Activated T-helper 2 cell treated with anti-CD3 and anti-CD28 coated beads, Interferon-gamma antibody, Interleukin-2, Interleukin-4, amounts not matched to agents 10 μg/mL and 5 μg/mL and 100 μg/mL, durations not matched to agents 14 hours and 24 hours and 36 hours (primary cell): Measurements from ENCODE around the gene CEBPA. TPM values are rescaled to one million over a fixed set of nuclear protein-coding genes. Genes with fewer than 3 reads are reported as not detected.
"Not testable (repeated sequence)": the region's sequence is repeated elsewhere in the genome, so short reads cannot be mapped to it uniquely, and the experiment has no call there.

Experiments used
- DNase-seq: peaks from one replicate; pipeline ENCODE4 v3.0.0; 2021; ENCODE audit warnings: low spot score
- H3K27ac Mint-ChIP-seq: one replicate; pipeline ENCODE4 v1.8.0; 2021; ENCODE audit warnings: mixed read lengths
- H3K27me3 Mint-ChIP-seq: one replicate; pipeline ENCODE4 v1.8.0; 2021; ENCODE audit warnings: low read depth, mixed read lengths
- H3K36me3 Mint-ChIP-seq: one replicate; pipeline ENCODE4 v1.8.0; 2021; ENCODE audit warnings: low read depth, mixed read lengths
- H3K4me1 Mint-ChIP-seq: one replicate; pipeline ENCODE4 v1.8.0; 2021; ENCODE audit warnings: low read depth, mixed read lengths
- H3K4me3 Mint-ChIP-seq: one replicate; pipeline ENCODE4 v1.8.0; 2021; ENCODE audit warnings: low read depth, mild to moderate bottlenecking, moderate library complexity, mixed read lengths
- H3K9me3 Mint-ChIP-seq: one replicate; pipeline ENCODE4 v1.8.0; 2021; ENCODE audit warnings: mixed read lengths
- intact Hi-C: fragments of 100-400 bp; cut with micrococcal nuclease; formaldehyde crosslinking; loops from one replicate; pipeline ENCODE4 v1.15.1; 2023
- total RNA-seq: library from RNA; stranded (reverse); gene quantifications from 2 replicates; pipeline ENCODE4 v1.2.3, GENCODE V29; 2022

CEBPA gene
- total RNA-seq, 1 donor from 2014 or later: 0.73 TPM

- no peak overlapping the region for H3K27ac Mint-ChIP-seq
- no peak overlapping the region for H3K4me3 Mint-ChIP-seq
- H3K27me3 Mint-ChIP-seq: peaks cover 3% of the 10 kb centered on the region
- intact Hi-C loops: no loop called here
- peaks cover 7% of the 10 kb centered on the region for H3K9me3 Mint-ChIP-seq
- no peaks in the 10 kb centered on the region for H3K36me3 Mint-ChIP-seq
- no peak for DNase-seq
- H3K4me1 Mint-ChIP-seq: no peaks in the 10 kb centered on the region
Measured at GRCh38 chr19:33317517-33317916, 15.2 kb upstream of the CEBPA start.

GRCh38 chr19:33316541-33317264, 14.4 kb upstream of the CEBPA start:
- Mint-ChIP-seq H3K4me3 (no peak overlapping the region), H3K9me3 (peaks cover 7% of the 10 kb centered on the region), H3K27ac (no peak overlapping the region), H3K27me3 (peaks cover 3% of the 10 kb centered on the region), H3K4me1 (no peaks in the 10 kb centered on the region), H3K36me3 (no peaks in the 10 kb centered on the region)
- DNase-seq: no peak
- intact Hi-C loops: no loop called here

- DNase-seq, H3K27ac Mint-ChIP-seq, H3K4me3 Mint-ChIP-seq, H3K27me3 Mint-ChIP-seq, H3K9me3 Mint-ChIP-seq, H3K36me3 Mint-ChIP-seq, intact Hi-C loops, H3K4me1 Mint-ChIP-seq: not testable (repeated sequence)
Measured at GRCh38 chr19:33312808-33313207, 10.5 kb upstream of the CEBPA start.

- H3K4me1 Mint-ChIP-seq: no peaks in the 10 kb centered on the region
- H3K27ac Mint-ChIP-seq: no peak overlapping the region
- no peaks in the 10 kb centered on the region for H3K36me3 Mint-ChIP-seq
- H3K4me3 Mint-ChIP-seq: no peak overlapping the region
- DNase-seq: no peak
- intact Hi-C loops: no loop called here
- no peaks in the 10 kb centered on the region for H3K9me3 Mint-ChIP-seq
- peaks cover 12% of the 10 kb centered on the region for H3K27me3 Mint-ChIP-seq
Measured at GRCh38 chr19:33312065-33312464, 9.7 kb upstream of the CEBPA start.

GRCh38 chr19:33311326-33311682, 9.0 kb upstream of the CEBPA start:
- H3K9me3 Mint-ChIP-seq: no peaks in the 10 kb centered on the region
- intact Hi-C loops: no loop called here
- no peak overlapping the region for H3K27ac Mint-ChIP-seq
- no peak for DNase-seq
- H3K4me3 Mint-ChIP-seq: no peak overlapping the region
- peaks cover 12% of the 10 kb centered on the region for H3K27me3 Mint-ChIP-seq
- no peaks in the 10 kb centered on the region for H3K4me1 Mint-ChIP-seq
- H3K36me3 Mint-ChIP-seq: no peaks in the 10 kb centered on the region

- Mint-ChIP-seq H3K27ac (no peak overlapping the region), H3K9me3 (no peaks in the 10 kb centered on the region), H3K4me3 (no peak overlapping the region)
Measured at GRCh38 chr19:33310606-33311325, 8.4 kb upstream of the CEBPA start.

GRCh38 chr19:33309826-33310225, 7.5 kb upstream of the CEBPA start:
- DNase-seq: no peak
- H3K27me3 Mint-ChIP-seq: peaks cover 25% of the 10 kb centered on the region
- intact Hi-C loops: no loop called here
- H3K9me3 Mint-ChIP-seq: no peaks in the 10 kb centered on the region
- no peaks in the 10 kb centered on the region for H3K36me3 Mint-ChIP-seq
- no peak overlapping the region for H3K4me3 Mint-ChIP-seq
- no peak overlapping the region for H3K27ac Mint-ChIP-seq
- H3K4me1 Mint-ChIP-seq: no peaks in the 10 kb centered on the region

More at GRCh38 chr19:33310606-33311325, 8.4 kb upstream of the CEBPA start:
- Mint-ChIP-seq H3K36me3 (no peaks in the 10 kb centered on the region), H3K27me3 (peaks cover 16% of the 10 kb centered on the region), H3K4me1 (no peaks in the 10 kb centered on the region)
- no peak for DNase-seq
- intact Hi-C loops: no loop called here

- intact Hi-C loops: no loop called here
- no peak for DNase-seq
- Mint-ChIP-seq H3K36me3 (no peaks in the 10 kb centered on the region), H3K27ac (no peak overlapping the region), H3K9me3 (no peaks in the 10 kb centered on the region), H3K27me3 (peaks cover 35% of the 10 kb centered on the region), H3K4me1 (no peaks in the 10 kb centered on the region), H3K4me3 (no peak overlapping the region)
Measured at GRCh38 chr19:33306853-33307792, 4.8 kb upstream of the CEBPA start.

GRCh38 chr19:33306191-33306590, 3.9 kb upstream of the CEBPA start:
- intact Hi-C loops: no loop called here
- H3K9me3 Mint-ChIP-seq: no peaks in the 10 kb centered on the region
- peaks cover 35% of the 10 kb centered on the region for H3K27me3 Mint-ChIP-seq
- DNase-seq: no peak
- no peaks in the 10 kb centered on the region for H3K4me1 Mint-ChIP-seq
- H3K27ac Mint-ChIP-seq: no peak overlapping the region
- H3K36me3 Mint-ChIP-seq: no peaks in the 10 kb centered on the region
- no peak overlapping the region for H3K4me3 Mint-ChIP-seq

- no peaks in the 10 kb centered on the region for H3K9me3 Mint-ChIP-seq
Measured at GRCh38 chr19:33304760-33305647, 2.7 kb upstream of the CEBPA start.

GRCh38 chr19:33304371-33304759, 2.0 kb upstream of the CEBPA start:
- H3K27ac Mint-ChIP-seq: no peak overlapping the region
- peaks cover 47% of the 10 kb centered on the region for H3K27me3 Mint-ChIP-seq
- DNase-seq: no peak
- H3K36me3 Mint-ChIP-seq: no peaks in the 10 kb centered on the region
- no peaks in the 10 kb centered on the region for H3K9me3 Mint-ChIP-seq
- no peaks in the 10 kb centered on the region for H3K4me1 Mint-ChIP-seq
- H3K4me3 Mint-ChIP-seq: no peak overlapping the region
- intact Hi-C loops: loop anchor here (5.0 kb wide), 1 partner anchor 68 kb away; the partner anchor contains the start of gene CEBPG

More at GRCh38 chr19:33304760-33305647, 2.7 kb upstream of the CEBPA start:
- Mint-ChIP-seq H3K4me3 (no peak overlapping the region), H3K36me3 (no peaks in the 10 kb centered on the region), H3K4me1 (no peaks in the 10 kb centered on the region), H3K27ac (no peak overlapping the region), H3K27me3 (peaks cover 43% of the 10 kb centered on the region)
- no peak for DNase-seq
- intact Hi-C loops: loop anchor here (5.0 kb wide), 1 partner anchor 67 kb away; the partner anchor contains the start of gene CEBPG
